NK-92 (cell line): ENCODE measurements around the gene SLC13A5.
A peak's percentile ranks its signal among the peaks of the same experiment; 100 is the strongest.
"Not testable (repeated sequence)": the region's sequence is repeated elsewhere in the genome, so short reads cannot be mapped to it uniquely, and the experiment has no call there.

ENCODE experiments used
- DNase-seq: peaks from one replicate; lab custom pipeline; 2025; ENCODE audit not compliant: unreplicated experiment; lab: John Stamatoyannopoulos, UW

The SLC13A5 gene

GRCh38 chr17:6666557-6666956, 46.6 kb downstream of the SLC13A5 start:
- no peak for DNase-seq

GRCh38 chr17:6666077-6666521, 47.1 kb downstream of the SLC13A5 start:
- DNase-seq = no peak

GRCh38 chr17:6663200-6663599, 50.0 kb downstream of the SLC13A5 start:
- DNase-seq = not testable (repeated sequence)

- no peak for DNase-seq
Observed at GRCh38 chr17:6661464-6661848, 51.7 kb downstream of the SLC13A5 start.

- DNase-seq = no peak
Observed at GRCh38 chr17:6660805-6661463, 52.2 kb downstream of the SLC13A5 start.

GRCh38 chr17:6660101-6660500, 53.1 kb downstream of the SLC13A5 start:
- DNase-seq = no peak

GRCh38 chr17:6658411-6658810, 54.8 kb downstream of the SLC13A5 start:
- not testable (repeated sequence) for DNase-seq

- no peak for DNase-seq
Observed at GRCh38 chr17:6657633-6658287, 55.4 kb downstream of the SLC13A5 start.

- not testable (repeated sequence) for DNase-seq
Observed at GRCh38 chr17:6656797-6657632, 56.2 kb downstream of the SLC13A5 start.

GRCh38 chr17:6655732-6656361, 57.3 kb downstream of the SLC13A5 start:
- not testable (repeated sequence) for DNase-seq

GRCh38 chr17:6654841-6655731, 58.1 kb downstream of the SLC13A5 start:
- DNase-seq = no peak

GRCh38 chr17:6651919-6652452, 61.2 kb downstream of the SLC13A5 start:
- no peak for DNase-seq

GRCh38 chr17:6651354-6651918, 61.7 kb downstream of the SLC13A5 start, which contains the start of the genes C17orf100 and MED31:
TSS of gene C17orf100 (plus strand) at chr17:6651762. CDS start at chr17:6651914, 152 bp downstream.
TSS of gene MED31 (minus strand) at chr17:6651605. CDS start at chr17:6651528, 77 bp downstream.
- DNase-seq = peak; percentile 37

- no peak for DNase-seq
Observed at GRCh38 chr17:6648181-6648580, 65.0 kb downstream of the SLC13A5 start.

GRCh38 chr17:6643451-6644125, 69.6 kb downstream of the SLC13A5 start:
- DNase-seq = no peak

GRCh38 chr17:6642592-6642991, 70.6 kb downstream of the SLC13A5 start:
- DNase-seq = no peak

- no peak for DNase-seq
Observed at GRCh38 chr17:6641247-6641863, 71.8 kb downstream of the SLC13A5 start.

GRCh38 chr17:6640536-6641246, 72.5 kb downstream of the SLC13A5 start, which contains the start of the genes KIAA0753 and TXNDC17:
TSS of gene KIAA0753 (minus strand) at chr17:6640711. CDS start at chr17:6635103, 5,608 bp downstream.
TSS of gene TXNDC17 (plus strand) at chr17:6641060. CDS start at chr17:6641083, 23 bp downstream.
- DNase-seq = peak; percentile 8
